H1 (cell line): ENCODE results near the gene PLCH2. TPM values are rescaled to one million over a fixed set of nuclear protein-coding genes. Genes with fewer than 3 reads are reported as not detected.

ENCODE experiments used
- CHD2 ChIP-seq: IDR thresholded peaks from 2 replicates; pipeline ENCODE4 v1.6.1; 2012; ENCODE audit warnings: low read length, improper control_type of control experiment
- EZH2 ChIP-seq: fragments of 200-600 bp; sonication (generic); IDR thresholded peaks from 2 replicates; pipeline ENCODE4 v1.7.1; 2012; ENCODE audit warnings: low read depth, mild to moderate bottlenecking, moderate library complexity, low read length, inconsistent platforms; ENCODE audit not compliant: severe bottlenecking
- JUND ChIP-seq: IDR thresholded peaks from 2 replicates; pipeline ENCODE4 v1.6.1; 2011; ENCODE audit warnings: mild to moderate bottlenecking, improper control_type of control experiment, low read length
- KDM4A ChIP-seq: IDR thresholded peaks from one replicate; pipeline ENCODE4 v1.7.1; 2012; ENCODE audit warnings: low read depth, mild to moderate bottlenecking, moderate library complexity, low read length, inconsistent platforms; ENCODE audit not compliant: severe bottlenecking
- PHF8 ChIP-seq: fragments of 200-600 bp; sonication (generic); conservative IDR thresholded peaks from 2 replicates; pipeline ENCODE4 v1.7.1; 2012; ENCODE audit warnings: low read depth, mild to moderate bottlenecking, inconsistent platforms, low read length, moderate library complexity
- POLR2AphosphoS5 ChIP-seq: IDR thresholded peaks from 2 replicates; pipeline ENCODE4 v1.6.1; 2011; ENCODE audit warnings: low read depth, low read length
- RNF2 ChIP-seq: fragments of 200-900, 300-1000 bp; sonication (generic); IDR thresholded peaks from 2 replicates; pipeline ENCODE4 v1.7.1; 2016; ENCODE audit warnings: borderline replicate concordance, low read depth, mild to moderate bottlenecking, antibody characterized with exemption, low read length; ENCODE audit not compliant: poor library complexity, severe bottlenecking; ENCODE audit errors: missing control alignments
- SIRT6 ChIP-seq: IDR thresholded peaks from one replicate; pipeline ENCODE4 v1.7.1; 2012; ENCODE audit warnings: low read length, inconsistent platforms
- polyA plus RNA-seq, 7 experiments: library from polyadenylated mRNA; depleted of rRNA in 3 of 7; stranded (reverse) in 5 of 7; unstranded in 2 of 7; fragments of >200 nt in 5 of 7; fragments of 200-250 nt in 2 of 7; gene quantifications; 1 replicate in 5 of 7; 2 replicates in 1 of 7; 4 replicates in 1 of 7; pipeline versions ENCODE4 v1.2.1 to v1.2.3, GENCODE V29; 2011 to 2013; ENCODE audit warnings: missing spikeins in 2 of 7, mixed read lengths in 2 of 7
- total RNA-seq: library from RNA; stranded (reverse); fragmentation: NEBNext Ultra II Directional; extraction: Animal tissue kit (Norgen Biotek cat#: 25700); gene quantifications from 2 replicates; pipeline ENCODE4 v1.2.1, GENCODE V29; 2021

Gene PLCH2
- total and polyA plus RNA-seq, 2 of the 8 experiments (the other 6 are each of a cell fraction or from before 2014, with no cell fraction given), result 0.14 to 0.19 TPM

DNA sequence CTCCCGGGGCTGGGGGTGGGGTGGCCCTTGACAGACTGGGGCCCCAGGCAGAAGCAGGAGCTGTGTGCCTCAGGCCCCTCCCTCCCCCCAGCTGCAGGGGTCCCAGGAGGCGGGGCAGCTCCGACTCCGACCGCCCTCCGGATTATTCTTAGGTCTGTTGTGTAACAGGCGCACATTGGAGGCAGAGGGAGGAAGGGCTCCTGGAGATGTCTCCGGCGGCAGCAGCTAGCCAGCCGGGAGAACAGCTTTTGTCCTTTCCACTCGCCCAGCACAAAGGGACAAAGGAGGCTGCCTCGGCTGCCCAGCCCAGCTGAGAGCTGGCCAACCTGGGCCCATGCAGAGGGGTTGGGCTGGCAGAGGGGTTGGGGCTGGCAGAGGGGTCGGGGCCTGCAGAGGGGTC, 29.7 kb upstream of the PLCH2 start (continued):
- TF ChIP-seq RNF2 (no peak), JUND (no peak), CHD2 (no peak), EZH2 (no peak), SIRT6 (no peak), PHF8 (no peak), POLR2AphosphoS5 (no peak), KDM4A (no peak)
